Tibial artery (tissue), 4 donors: ENCODE measurements around the gene RBPMS2.
A peak's percentile ranks its signal among the peaks of the same experiment; 100 is the strongest.

Source experiments
- DNase-seq, 2 donors: peaks; one replicate each; pipeline ENCODE4 v3.0.0-alpha.2; 2019
- H3K27ac ChIP-seq, 2 donors: fragments of 200-600 bp; sonication (generic) in 1 of 2; 1 replicate in 1 of 2; 2 replicates in 1 of 2; pipeline ENCODE4 v1.5.1; 2018 to 2019; ENCODE audit warnings: mild to moderate bottlenecking in 1 of 2
- H3K27me3 ChIP-seq, 2 donors: fragments of 200-600 bp; sonication (generic) in 1 of 2; one replicate each; pipeline versions ENCODE4 v1.5.1 to v1.6.0; 2016 to 2019
- H3K36me3 ChIP-seq, 3 donors: fragments of 200-600 bp; sonication (generic) in 2 of 3; one replicate each; pipeline ENCODE4 v1.5.1; 2016 to 2019; ENCODE audit warnings: mild to moderate bottlenecking in 2 of 3
- H3K4me1 ChIP-seq, 4 donors: fragments of 200-600 bp; sonication (generic) in 2 of 4; 1 replicate in 3 of 4; 2 replicates in 1 of 4; pipeline ENCODE4 v1.5.1; 2016 to 2019
- H3K4me3 ChIP-seq, 2 donors: fragments of 200-600 bp; sonication (generic) in 1 of 2; 1 replicate in 1 of 2; 2 replicates in 1 of 2; pipeline ENCODE4 v1.5.1; 2018 to 2019; ENCODE audit warnings: mild to moderate bottlenecking in 2 of 2
- H3K9me3 ChIP-seq, 3 donors: fragments of 200-600 bp; sonication (generic) in 1 of 3; one replicate each; pipeline ENCODE4 v1.5.1; 2016 to 2019
- intact Hi-C: fragments of 100-400 bp; cut with DNase I; formaldehyde crosslinking; loops from one replicate; pipeline ENCODE4 v1.15.0; 2023; ENCODE audit warnings: low total_unique reads
- TF ChIP-seq, protein P1 (sequence below), 2 experiments: fragments of 200-600 bp in 1 of 2; fragments of 450-650 bp in 1 of 2; IDR thresholded peaks; one replicate each; pipeline ENCODE4 v1.5.1; 2017 to 2019; ENCODE audit warnings: antibody characterized with exemption in 2 of 2, mild to moderate bottlenecking in 1 of 2, moderate library complexity in 1 of 2

RBPMS2 gene

DNA sequence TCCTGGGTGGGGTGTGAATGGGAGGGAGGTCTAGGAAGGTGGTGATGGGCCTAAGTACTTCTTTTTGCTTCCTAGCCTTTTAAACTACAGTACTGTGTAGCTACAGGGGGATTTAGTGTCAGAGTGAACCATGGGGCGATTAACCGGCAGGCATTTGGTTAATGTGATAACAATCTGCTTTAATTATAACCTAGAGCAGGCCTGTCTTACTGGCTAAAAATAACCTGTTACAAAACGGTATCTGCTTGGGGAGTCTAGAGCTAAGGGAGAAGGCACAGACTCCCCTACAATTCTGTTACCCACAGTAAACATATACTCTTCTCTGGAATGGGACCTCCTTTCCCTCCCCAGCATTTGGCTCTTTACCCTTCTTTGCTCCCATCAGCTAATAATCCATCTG, 85.4 kb downstream of the RBPMS2 start:
- Histone ChIP-seq H3K4me3 (no peak overlapping the region), H3K4me1 (peaks cover 0 to 66% (median 41%) of the 10 kb centered on the region in 4 donors), H3K36me3 (peaks cover 39 to 72% (median 40%) of the 10 kb centered on the region in 3 donors), H3K27ac (peak overlapping the region; percentile 30 to 66), H3K9me3 (no peaks in the 10 kb centered on the region), H3K27me3 (no peaks in the 10 kb centered on the region)
- TF ChIP-seq, protein P1, sequence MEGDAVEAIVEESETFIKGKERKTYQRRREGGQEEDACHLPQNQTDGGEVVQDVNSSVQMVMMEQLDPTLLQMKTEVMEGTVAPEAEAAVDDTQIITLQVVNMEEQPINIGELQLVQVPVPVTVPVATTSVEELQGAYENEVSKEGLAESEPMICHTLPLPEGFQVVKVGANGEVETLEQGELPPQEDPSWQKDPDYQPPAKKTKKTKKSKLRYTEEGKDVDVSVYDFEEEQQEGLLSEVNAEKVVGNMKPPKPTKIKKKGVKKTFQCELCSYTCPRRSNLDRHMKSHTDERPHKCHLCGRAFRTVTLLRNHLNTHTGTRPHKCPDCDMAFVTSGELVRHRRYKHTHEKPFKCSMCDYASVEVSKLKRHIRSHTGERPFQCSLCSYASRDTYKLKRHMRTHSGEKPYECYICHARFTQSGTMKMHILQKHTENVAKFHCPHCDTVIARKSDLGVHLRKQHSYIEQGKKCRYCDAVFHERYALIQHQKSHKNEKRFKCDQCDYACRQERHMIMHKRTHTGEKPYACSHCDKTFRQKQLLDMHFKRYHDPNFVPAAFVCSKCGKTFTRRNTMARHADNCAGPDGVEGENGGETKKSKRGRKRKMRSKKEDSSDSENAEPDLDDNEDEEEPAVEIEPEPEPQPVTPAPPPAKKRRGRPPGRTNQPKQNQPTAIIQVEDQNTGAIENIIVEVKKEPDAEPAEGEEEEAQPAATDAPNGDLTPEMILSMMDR (IDR thresholded peaks at IDR 0.05) = no peak
- no peak for DNase-seq
- intact Hi-C loops = loop anchor here (10.0 kb wide), 1 partner anchor 215 kb away; no protein-coding TSS in a partner anchor
